Smooth muscle cell of the brain vasculature (primary cell): ENCODE results near the gene ARHGEF4.
"Not testable (repeated sequence)": the region's sequence is repeated elsewhere in the genome, so short reads cannot be mapped to it uniquely, and the experiment has no call there.

Source experiments
- DNase-seq: peaks from one replicate; pipeline ENCODE4 v3.0.0-alpha.2; 2012; ENCODE audit warnings: low read depth, low spot score

Gene ARHGEF4

GRCh38 chr2:130976591-130977237 lies 140.0 kb downstream of the ARHGEF4 start:
- no peak for DNase-seq

DNA sequence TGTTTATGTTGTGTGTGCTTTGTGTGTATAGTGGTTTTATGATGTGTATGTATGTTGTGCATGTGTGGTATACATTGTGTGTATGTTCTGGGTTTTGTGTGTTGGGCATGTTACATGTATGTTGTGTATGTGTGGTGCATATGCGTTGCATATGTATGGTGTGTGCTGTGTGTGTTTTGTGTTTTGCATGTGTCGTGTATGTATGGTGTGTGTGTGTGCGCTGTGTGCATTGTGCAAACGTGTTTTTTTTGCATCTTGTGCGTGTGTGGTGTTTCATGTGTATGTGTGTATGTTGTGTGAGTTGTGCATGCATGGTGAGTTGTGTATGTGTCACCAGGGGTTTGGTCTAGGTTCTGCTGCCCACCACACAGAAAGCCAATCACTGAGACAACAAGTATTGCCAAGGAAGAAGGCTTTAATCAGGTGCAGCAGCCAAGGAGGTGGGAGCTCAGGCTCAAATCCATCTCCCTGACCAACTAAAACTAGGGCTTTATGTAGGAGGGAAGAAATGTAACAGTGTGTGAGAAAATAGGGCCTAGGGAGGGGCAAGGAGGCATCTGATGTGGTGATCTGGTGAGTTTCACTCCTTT lies 140.8 kb downstream of the ARHGEF4 start:
- DNase-seq: no peak

DNA sequence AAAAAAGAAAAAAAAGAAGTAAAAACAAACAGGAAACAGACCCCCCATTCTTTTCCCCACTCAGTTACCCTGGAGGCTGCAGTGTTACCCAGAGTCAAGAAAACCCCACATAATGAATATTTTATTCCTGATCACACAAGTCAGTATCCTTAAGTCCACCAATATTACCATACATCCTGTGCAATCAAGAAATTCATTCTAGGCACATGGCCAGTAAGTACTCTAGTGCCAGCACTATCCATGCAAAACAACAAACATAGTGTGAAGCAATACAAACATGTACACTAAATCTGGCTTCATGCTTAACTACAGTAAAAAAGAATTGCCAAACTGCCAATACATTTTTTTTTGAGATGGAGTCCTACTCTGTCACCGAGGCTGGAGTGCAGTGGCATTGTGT lies 145.0 kb downstream of the ARHGEF4 start:
- no peak for DNase-seq

- DNase-seq: no peak
Measured at GRCh38 chr2:130985206-130985780, 148.6 kb downstream of the ARHGEF4 start.

- DNase-seq: no peak
Measured at GRCh38 chr2:130985831-130986649, 149.3 kb downstream of the ARHGEF4 start.

- DNase-seq: no peak
Measured at GRCh38 chr2:130986890-130987493, 150.3 kb downstream of the ARHGEF4 start.

DNA sequence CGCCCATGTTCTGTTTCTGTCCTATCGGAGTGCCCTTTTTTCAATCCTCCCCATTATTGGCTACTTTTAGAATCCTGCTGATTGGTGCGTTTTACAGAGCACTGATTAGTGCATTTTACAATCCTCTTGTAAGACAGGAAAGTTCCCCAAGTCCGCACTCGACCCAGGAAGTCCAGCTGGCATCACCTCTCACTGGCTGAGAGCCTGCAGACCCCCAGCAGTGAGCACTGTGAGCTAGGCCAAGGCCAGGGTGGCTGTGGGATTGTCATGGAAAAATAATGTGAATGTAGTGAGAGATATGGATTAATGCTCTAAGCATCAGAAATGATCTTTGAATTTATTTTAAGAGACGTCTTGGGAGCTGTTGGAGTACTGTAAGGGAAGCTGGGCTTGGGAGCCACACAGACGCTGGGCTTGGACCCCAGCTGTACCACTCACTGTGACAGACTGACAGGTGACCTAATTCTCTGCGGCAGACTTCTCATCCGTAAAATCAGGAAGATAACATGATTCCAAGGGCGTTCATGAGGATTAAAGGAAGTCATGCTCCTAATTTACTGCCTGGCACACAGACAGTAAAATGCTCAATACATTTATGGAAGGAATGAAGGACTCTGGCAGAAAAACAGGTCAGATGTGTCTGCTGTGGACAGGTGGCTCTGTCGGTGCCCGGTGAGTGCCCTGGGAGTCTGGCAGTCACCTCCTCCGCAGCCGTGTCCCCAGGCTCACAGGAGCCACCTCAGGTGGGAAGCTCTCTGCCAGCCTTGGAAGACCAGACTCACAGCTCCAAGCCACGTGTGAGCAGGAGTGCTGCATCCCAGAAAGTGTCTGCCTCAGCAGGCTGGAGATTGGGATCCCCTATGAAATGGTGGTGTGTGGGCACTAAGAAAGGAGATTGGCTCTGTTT lies 151.1 kb downstream of the ARHGEF4 start:
- no peak for DNase-seq

- not testable (repeated sequence) for DNase-seq
Measured at GRCh38 chr2:130991446-130991845, 154.7 kb downstream of the ARHGEF4 start.

- not testable (repeated sequence) for DNase-seq
Measured at GRCh38 chr2:130992003-130992402, 155.3 kb downstream of the ARHGEF4 start.

DNA sequence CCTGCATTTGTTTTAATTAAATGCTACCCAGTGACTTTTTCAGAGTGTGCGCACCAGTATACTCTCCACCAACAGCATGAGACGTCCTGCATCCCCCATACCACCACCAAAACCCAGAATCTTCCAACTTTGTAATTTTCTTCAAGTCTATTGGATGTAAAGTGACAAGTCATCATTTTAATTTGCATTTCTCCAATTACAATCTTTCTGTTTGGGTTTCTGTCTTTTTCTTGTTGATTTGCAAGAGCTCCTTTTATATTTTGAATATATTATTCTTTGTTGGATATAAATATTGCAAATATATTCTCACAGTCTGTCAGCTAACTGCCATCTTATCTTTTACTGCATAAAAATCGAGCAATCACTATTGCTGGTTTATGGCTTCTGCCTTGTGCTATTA lies 160.0 kb downstream of the ARHGEF4 start:
- DNase-seq: no peak

DNA sequence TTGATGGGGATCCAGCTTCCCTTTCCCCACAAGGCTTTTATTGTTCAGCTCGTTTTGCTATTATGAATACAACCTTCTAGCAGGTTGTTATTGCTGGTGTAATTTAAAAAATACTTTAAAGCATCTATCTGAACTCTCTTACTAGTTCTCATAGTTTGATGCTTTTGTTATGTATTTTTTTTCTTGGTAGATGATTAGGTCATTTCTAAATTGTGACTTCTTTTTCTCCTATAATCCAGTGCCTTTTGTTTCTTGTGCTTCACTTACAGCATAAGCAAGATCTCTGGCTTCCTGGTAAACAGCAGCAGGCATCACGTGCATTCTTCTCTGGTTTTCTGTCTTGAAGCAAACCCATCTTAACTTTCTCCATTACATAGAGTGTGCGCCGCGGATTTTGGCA lies 160.5 kb downstream of the ARHGEF4 start:
- no peak for DNase-seq

DNA sequence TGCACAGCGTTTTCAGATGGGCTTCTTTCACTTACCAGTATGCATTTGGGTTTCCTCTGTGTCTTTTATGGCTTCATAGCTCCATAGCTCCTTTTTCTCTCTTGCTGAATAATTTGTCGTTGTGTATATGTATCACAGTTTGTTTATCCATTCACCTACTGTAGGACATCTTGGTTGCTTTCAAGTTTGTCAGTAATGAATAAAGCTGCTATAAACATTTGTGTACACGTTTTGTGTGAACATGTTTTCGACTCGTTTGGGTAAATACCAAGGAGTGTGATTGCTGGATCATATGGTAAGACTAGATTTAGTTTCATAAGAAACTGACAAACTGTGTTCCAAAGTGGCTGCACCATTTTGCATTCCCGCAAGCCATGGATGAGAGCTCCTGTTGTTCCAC lies 161.8 kb downstream of the ARHGEF4 start:
- no peak for DNase-seq

GRCh38 chr2:131004446-131005209 lies 167.9 kb downstream of the ARHGEF4 start:
- DNase-seq: no peak

GRCh38 chr2:131005216-131005935 lies 168.7 kb downstream of the ARHGEF4 start:
- no peak for DNase-seq

DNA sequence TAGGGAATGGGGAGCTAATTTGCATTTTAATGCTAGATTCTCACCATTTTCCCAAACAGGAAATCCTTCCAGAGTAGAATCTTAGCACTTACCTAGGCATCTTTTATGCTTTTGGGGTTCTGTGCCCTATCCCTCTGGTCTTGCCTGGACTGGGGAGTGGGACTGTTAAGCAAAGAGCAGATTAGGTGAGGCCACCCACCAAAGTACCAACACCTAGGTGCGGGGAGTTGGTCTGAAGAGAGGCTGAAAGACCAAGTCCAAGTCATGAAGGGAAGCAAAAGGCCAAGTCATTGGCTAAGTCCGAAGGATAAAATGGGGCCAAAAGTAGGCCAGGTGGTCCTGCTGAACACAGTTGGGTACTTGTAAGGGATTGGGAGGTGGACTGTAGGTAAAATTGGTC lies 169.8 kb downstream of the ARHGEF4 start:
- DNase-seq: no peak

- no peak for DNase-seq
Measured at GRCh38 chr2:131008967-131009366, 172.3 kb downstream of the ARHGEF4 start.

DNA sequence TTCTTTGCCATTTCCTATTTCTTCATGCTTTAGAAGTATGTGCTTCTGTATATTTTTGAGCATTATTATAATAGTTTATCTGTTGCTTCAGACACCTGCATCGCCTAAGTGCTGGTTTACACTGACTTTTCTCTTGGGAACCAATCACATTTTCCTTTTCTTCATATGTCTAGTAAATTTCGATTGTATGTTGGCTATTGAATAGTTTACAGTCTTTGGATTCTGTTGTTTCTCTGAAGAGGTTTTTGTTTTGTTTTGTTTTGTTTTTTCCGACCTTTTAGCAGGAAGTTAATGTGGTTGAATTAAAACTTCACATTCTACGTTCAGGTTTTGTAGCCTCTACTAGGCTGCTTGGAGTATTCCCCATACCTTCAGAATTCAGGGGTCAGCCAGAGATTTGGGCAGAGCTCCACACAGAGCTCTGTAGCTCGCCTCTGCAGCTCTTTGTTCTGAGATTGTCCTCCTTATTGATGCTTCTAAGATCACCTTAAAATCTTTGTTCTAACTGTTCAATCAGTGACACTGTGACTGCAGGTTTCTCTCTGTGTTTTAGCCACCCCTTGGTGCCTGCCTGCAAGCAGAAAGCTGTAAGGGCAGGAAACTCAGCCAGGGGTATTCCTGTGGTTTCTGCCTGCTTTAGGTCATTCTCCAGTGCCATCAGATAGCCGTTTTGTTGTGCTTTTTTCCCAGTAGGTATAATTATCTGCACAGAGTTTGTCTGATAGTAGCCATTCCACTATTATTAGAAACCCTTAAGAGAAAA lies 173.2 kb downstream of the ARHGEF4 start:
- no peak for DNase-seq

DNA sequence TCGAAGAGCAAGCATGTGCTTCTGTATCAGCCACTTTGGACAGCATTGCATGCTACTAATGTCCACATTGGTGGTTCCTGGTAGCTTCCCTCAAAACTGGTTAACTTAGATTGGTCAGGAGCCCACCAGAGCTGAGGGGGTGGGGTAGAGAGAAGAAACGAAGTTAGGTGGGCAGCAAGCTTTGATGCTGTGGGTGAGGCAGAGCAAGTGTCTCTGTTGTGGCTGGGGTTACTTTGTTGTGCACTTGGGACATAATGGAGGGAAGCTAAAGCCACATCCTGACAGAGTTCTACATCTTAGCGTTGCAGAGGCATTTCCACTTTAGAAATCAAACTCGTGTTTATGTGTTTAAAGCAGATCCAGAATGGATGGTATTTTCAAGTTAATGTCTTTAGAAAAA lies 173.9 kb downstream of the ARHGEF4 start:
- no peak for DNase-seq

- no peak for DNase-seq
Measured at GRCh38 chr2:131011486-131011885, 174.8 kb downstream of the ARHGEF4 start.
